K562 (cell line): ENCODE results near the gene TJP2.

Source experiments
- CTCF ChIP-seq, 3 experiments: IDR thresholded peaks in 2 of 3; conservative IDR thresholded peaks in 1 of 3; 2 replicates each; pipeline ENCODE4 v1.5.1; 2011 to 2012; ENCODE audit warnings: low read length in 3 of 3, mild to moderate bottlenecking in 3 of 3, control low read depth in 2 of 3, improper control_type of control experiment in 1 of 3, inconsistent platforms in 1 of 3, low read depth in 1 of 3, mixed read lengths in 1 of 3, moderate library complexity in 1 of 3; ENCODE audit not compliant: insufficient read depth in 2 of 3
- EGR1 ChIP-seq: fragments of 450-650 bp; conservative IDR thresholded peaks from 2 replicates; pipeline ENCODE4 v1.6.1; 2017; ENCODE audit warnings: mild to moderate bottlenecking
- EZH2 ChIP-seq: IDR thresholded peaks from 2 replicates; pipeline ENCODE4 v1.6.1; 2012; ENCODE audit warnings: low read depth, mild to moderate bottlenecking, inconsistent platforms, low read length, borderline replicate concordance
- KAT7 ChIP-seq: sonication (generic); formaldehyde crosslinking; IDR thresholded peaks from 2 replicates; pipeline ENCODE4 v1.8.0; 2022; ENCODE audit warnings: missing genetic modification reagents, mild to moderate bottlenecking, borderline replicate concordance
- MYC ChIP-seq, 2 experiments: fragments of 250-450 bp in 1 of 2; sonication (Bioruptor Pico) in 1 of 2; IDR thresholded peaks; 2 replicates each; pipeline versions ENCODE4 v1.5.1 to v1.6.1; 2012 to 2021; ENCODE audit warnings: low read depth in 2 of 2, borderline replicate concordance in 1 of 2, improper control_type of control experiment in 1 of 2, low read length in 1 of 2, mild to moderate bottlenecking in 1 of 2, moderate library complexity in 1 of 2
- PCBP2 ChIP-seq: fragments of 200-400 bp; formaldehyde crosslinking; IDR thresholded peaks from 2 replicates; pipeline ENCODE4 v1.6.1; 2018; ENCODE audit warnings: low read length, low read depth, mild to moderate bottlenecking, moderate library complexity; ENCODE audit not compliant: poor library complexity, severe bottlenecking
- POLR2A ChIP-seq: fragments of 450-650 bp; conservative IDR thresholded peaks from 2 replicates; pipeline ENCODE4 v1.6.1; 2016
- PRPF4 ChIP-seq: fragments of 200-400 bp; formaldehyde crosslinking; IDR thresholded peaks from one replicate; pipeline ENCODE4 v1.6.1; 2017; ENCODE audit warnings: low read length, low read depth, mild to moderate bottlenecking; ENCODE audit not compliant: insufficient read depth, poor library complexity, severe bottlenecking
- RAD21 ChIP-seq, 2 experiments: fragments of 250-450 bp in 1 of 2; fragments of 450-650 bp in 1 of 2; sonication (Bioruptor Pico) in 1 of 2; formaldehyde crosslinking in 1 of 2; IDR thresholded peaks in 1 of 2; conservative IDR thresholded peaks in 1 of 2; 2 replicates each; pipeline versions ENCODE4 v1.4.0 to v1.8.0; 2020 to 2022; ENCODE audit warnings: mild to moderate bottlenecking in 2 of 2, moderate library complexity in 1 of 2
- SP2 ChIP-seq: IDR thresholded peaks from 2 replicates; pipeline ENCODE4 v1.6.1; 2011; ENCODE audit warnings: mild to moderate bottlenecking, low read depth, low read length, moderate library complexity; ENCODE audit not compliant: poor library complexity, severe bottlenecking; ENCODE audit errors: extremely low read depth
- ZNF316 ChIP-seq: fragments of 450-650 bp; IDR thresholded peaks from 2 replicates; pipeline ENCODE4 v1.6.1; 2016
- TF ChIP-seq, protein P1 (sequence below): sonication (generic); formaldehyde crosslinking; IDR thresholded peaks from 2 replicates; pipeline ENCODE4 v1.8.1; 2022; ENCODE audit warnings: missing genetic modification reagents

DNA sequence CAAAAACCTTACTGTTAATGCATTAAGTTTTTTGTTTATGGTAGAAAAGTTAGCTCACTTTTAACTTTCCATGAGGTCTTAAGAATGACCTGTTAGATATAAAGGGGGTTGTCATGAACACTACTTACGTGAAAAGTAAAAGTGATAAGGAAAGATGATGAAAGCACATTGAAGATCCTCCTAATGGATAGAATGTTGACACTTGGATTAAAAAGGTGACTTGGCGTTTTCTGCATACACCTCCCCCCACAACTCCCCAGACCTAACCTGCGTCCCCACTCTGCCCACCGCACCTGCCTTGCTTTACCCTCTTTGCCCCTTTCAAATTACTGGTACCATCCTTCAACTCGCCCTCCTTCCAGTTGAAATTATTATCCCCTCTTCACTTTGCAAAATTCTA lies 32.0 kb downstream of the TJP2 start:
- TF ChIP-seq RAD21 (CRISPR knock-in tag; conservative IDR thresholded peaks at IDR 0.05 in 1 of 2, IDR thresholded peaks at IDR 0.05 in 1 of 2) (no peak), EZH2 (no peak), PRPF4 (no peak), PCBP2 (no peak), EGR1 (no peak), KAT7 (CRISPR knock-in tag) (no peak), CTCF (IDR thresholded peaks at IDR 0.05 in 2 of 3, conservative IDR thresholded peaks at IDR 0.05 in 1 of 3; ENCODE audit: insufficient read depth in 2 of 3, low read depth in 1 of 3, low read length in 3 of 3) (no peak), SP2 (no peak), ZNF316 (peak; percentile 89), POLR2A (no peak), MYC (IDR thresholded peaks at IDR 0.05; ENCODE audit: low read depth, low read length) (no peak), MYC (CRISPR knock-in tag; IDR thresholded peaks at IDR 0.05; ENCODE audit: borderline replicate concordance, low read depth) (no peak)
- TF ChIP-seq, protein P1, sequence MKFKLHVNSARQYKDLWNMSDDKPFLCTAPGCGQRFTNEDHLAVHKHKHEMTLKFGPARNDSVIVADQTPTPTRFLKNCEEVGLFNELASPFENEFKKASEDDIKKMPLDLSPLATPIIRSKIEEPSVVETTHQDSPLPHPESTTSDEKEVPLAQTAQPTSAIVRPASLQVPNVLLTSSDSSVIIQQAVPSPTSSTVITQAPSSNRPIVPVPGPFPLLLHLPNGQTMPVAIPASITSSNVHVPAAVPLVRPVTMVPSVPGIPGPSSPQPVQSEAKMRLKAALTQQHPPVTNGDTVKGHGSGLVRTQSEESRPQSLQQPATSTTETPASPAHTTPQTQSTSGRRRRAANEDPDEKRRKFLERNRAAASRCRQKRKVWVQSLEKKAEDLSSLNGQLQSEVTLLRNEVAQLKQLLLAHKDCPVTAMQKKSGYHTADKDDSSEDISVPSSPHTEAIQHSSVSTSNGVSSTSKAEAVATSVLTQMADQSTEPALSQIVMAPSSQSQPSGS = no peak
